ENCODE measurements around the gene CDH4.

CDH4 gene

DNA sequence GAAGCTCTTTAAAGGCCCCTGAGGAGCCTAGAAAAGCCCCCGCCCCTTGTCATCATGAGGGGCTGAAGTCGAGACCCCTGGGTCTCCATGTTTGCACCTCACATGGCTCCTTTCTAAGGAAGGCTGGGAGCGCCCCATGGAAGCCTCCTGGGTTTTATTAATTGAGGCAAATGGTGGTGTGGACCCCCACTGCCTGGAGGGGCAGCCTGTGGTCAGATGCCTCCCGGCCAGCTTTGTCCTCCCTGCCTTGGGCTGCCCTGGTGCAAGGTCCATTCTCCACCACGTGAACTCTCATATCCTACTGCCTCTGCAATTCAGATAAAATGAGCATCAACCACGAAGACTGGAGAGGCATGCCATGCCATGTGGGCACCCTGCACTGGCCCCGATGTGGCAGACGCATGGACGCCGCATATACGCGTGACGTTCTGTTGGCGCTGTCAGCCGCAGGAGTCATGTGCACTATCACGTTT, 518.1 kb downstream of the CDH4 start:
- no peak for DNase-seq (ENCODE audit: low read depth in 1 of 2, low spot score in 1 of 2)
- Histone ChIP-seq H3K27ac (replicated peaks) (no peak overlapping the region), H3K4me3 (replicated peaks; ENCODE audit: insufficient read depth, low read length) (no peak overlapping the region), H3K27me3 (ENCODE audit: insufficient read depth, poor library complexity, severe bottlenecking) (no peaks in the 10 kb centered on the region)
- TF ChIP-seq GABPA (IDR thresholded peaks at IDR 0.05; ENCODE audit: low read depth) = no peak
- TF ChIP-seq CTCF (IDR thresholded peaks at IDR 0.05; ENCODE audit: insufficient read depth, low read length) = no peak
- TF ChIP-seq SPI1 (IDR thresholded peaks at IDR 0.05; ENCODE audit: borderline replicate concordance, low read depth) = no peak
- TF ChIP-seq, protein P1, sequence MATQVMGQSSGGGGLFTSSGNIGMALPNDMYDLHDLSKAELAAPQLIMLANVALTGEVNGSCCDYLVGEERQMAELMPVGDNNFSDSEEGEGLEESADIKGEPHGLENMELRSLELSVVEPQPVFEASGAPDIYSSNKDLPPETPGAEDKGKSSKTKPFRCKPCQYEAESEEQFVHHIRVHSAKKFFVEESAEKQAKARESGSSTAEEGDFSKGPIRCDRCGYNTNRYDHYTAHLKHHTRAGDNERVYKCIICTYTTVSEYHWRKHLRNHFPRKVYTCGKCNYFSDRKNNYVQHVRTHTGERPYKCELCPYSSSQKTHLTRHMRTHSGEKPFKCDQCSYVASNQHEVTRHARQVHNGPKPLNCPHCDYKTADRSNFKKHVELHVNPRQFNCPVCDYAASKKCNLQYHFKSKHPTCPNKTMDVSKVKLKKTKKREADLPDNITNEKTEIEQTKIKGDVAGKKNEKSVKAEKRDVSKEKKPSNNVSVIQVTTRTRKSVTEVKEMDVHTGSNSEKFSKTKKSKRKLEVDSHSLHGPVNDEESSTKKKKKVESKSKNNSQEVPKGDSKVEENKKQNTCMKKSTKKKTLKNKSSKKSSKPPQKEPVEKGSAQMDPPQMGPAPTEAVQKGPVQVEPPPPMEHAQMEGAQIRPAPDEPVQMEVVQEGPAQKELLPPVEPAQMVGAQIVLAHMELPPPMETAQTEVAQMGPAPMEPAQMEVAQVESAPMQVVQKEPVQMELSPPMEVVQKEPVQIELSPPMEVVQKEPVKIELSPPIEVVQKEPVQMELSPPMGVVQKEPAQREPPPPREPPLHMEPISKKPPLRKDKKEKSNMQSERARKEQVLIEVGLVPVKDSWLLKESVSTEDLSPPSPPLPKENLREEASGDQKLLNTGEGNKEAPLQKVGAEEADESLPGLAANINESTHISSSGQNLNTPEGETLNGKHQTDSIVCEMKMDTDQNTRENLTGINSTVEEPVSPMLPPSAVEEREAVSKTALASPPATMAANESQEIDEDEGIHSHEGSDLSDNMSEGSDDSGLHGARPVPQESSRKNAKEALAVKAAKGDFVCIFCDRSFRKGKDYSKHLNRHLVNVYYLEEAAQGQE (IDR thresholded peaks at IDR 0.05; ENCODE audit: insufficient replicate concordance, low read depth) = no peak
- TF ChIP-seq POLR2AphosphoS5 (IDR thresholded peaks at IDR 0.05; ENCODE audit: low read depth) = no peak

DNA sequence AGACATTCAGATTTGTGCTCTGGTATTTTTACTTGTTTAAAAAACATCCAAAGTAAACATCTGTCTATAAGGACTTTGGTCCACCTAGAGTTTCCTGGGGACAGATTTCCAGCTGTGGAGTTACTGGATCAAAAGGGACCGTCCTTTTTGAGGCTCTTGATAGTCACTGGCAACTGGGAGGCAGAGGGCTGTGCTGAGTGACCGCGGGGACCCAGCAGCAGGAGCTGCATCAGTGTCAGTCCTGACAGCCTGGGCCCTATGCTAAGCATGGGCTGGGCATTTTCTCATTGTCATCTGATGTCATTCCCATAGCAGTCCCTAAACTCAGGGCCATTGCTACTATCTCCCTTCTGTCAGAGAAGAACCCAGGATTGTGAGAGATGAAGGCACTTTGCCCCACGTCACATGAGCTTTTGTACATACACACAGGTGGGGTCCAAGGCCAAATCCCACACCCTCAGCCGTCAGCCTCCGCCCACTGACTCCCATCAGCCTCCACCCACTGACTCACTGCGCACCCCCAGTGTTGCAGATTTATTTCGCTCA, 519.8 kb downstream of the CDH4 start:
- Histone ChIP-seq H3K27ac (replicated peaks) (no peak overlapping the region), H3K27me3 (ENCODE audit: insufficient read depth, poor library complexity, severe bottlenecking) (no peaks in the 10 kb centered on the region), H3K4me3 (replicated peaks; ENCODE audit: insufficient read depth, low read length) (no peak overlapping the region)
- no peak for DNase-seq (ENCODE audit: low read depth in 1 of 2, low spot score in 1 of 2)
- no peak for TF ChIP-seq POLR2AphosphoS5 (IDR thresholded peaks at IDR 0.05; ENCODE audit: low read depth)
- no peak for TF ChIP-seq GABPA (IDR thresholded peaks at IDR 0.05; ENCODE audit: low read depth)
- TF ChIP-seq, protein P1 (IDR thresholded peaks at IDR 0.05; ENCODE audit: insufficient replicate concordance, low read depth) = no peak
- no peak for TF ChIP-seq CTCF (IDR thresholded peaks at IDR 0.05; ENCODE audit: insufficient read depth, low read length)
- TF ChIP-seq SPI1 (IDR thresholded peaks at IDR 0.05; ENCODE audit: borderline replicate concordance, low read depth) = no peak

DNA sequence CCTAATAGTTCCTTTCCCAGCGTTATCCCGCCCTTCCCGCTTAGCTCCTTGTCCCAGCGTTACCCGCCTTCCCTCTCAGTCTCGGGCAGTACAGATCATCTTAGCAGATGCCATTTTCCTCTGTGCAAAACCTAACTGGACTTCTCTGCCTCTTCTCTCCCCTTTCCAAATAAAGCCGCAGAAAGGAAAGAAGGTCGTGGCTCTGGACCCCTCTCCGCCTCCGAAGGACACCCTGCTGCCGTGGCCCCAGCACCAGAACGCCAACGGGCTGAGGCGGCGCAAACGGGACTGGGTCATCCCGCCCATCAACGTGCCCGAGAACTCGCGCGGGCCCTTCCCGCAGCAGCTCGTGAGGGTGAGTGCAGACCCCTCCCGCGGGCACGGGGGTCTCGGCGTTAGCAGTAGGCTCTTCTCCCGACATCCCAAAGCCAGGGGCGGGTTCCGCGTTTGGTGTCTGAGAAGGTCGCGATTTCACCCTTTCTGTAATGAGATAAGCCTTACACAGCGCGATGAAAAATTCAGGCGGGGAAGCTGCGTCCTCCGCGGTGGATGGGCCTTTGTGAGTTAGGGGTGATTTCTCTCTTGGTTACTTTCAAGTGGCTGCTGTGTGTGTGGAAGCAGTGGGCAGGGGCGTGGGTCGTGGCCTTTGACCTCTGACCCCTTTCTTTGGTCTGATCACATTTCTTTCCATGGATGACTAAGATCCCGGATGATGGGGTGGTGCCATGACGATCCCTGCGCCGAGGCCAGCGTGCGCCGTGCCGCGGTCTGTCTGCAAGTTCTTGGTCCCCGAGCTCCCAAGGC, 521.0 kb downstream of the CDH4 start:
- DNase-seq (ENCODE audit: low read depth in 1 of 2, low spot score in 1 of 2) = no peak
- Histone ChIP-seq H3K27me3 (ENCODE audit: insufficient read depth, poor library complexity, severe bottlenecking) (no peaks in the 10 kb centered on the region), H3K27ac (replicated peaks) (no peak overlapping the region), H3K4me3 (replicated peaks; ENCODE audit: insufficient read depth, low read length) (no peak overlapping the region)
- TF ChIP-seq GABPA (IDR thresholded peaks at IDR 0.05; ENCODE audit: low read depth) = no peak
- no peak for TF ChIP-seq SPI1 (IDR thresholded peaks at IDR 0.05; ENCODE audit: borderline replicate concordance, low read depth)
- TF ChIP-seq CTCF (IDR thresholded peaks at IDR 0.05; ENCODE audit: insufficient read depth, low read length) = no peak
- TF ChIP-seq POLR2AphosphoS5 (IDR thresholded peaks at IDR 0.05; ENCODE audit: low read depth) = no peak
- TF ChIP-seq, protein P1 (IDR thresholded peaks at IDR 0.05; ENCODE audit: insufficient replicate concordance, low read depth) = no peak
